K562 (cell line): ENCODE results near the gene RPL36AL. TPM values are rescaled to one million over a fixed set of nuclear protein-coding genes. Genes with fewer than 3 reads are reported as not detected.

Experiments used
- ATAC-seq: fragments of 200-7000 bp; cut with Tn5 transposase; 3 replicates; pipeline ENCODE4 v1.9.1; 2020; ENCODE audit warnings: moderate library complexity
- BruUV-seq: library from RNA; stranded (reverse); fragments of 400-500 nt; replicated peaks from 2 replicates; lab custom pipeline; 2021; lab: Mats Ljungman, UMichigan
- CTCF ChIA-PET: fragments of 300-600 bp; formaldehyde crosslinking; extraction: SDS; loops from one replicate; lab custom pipeline; 2021; ENCODE audit warnings: low intra/inter-chr PET ratio; lab: Yijun Ruan, JAX
- POLR2A ChIA-PET: fragments of 300-600, 350-650 bp; sonication (Branson Sonifier 250); formaldehyde crosslinking; extraction: SDS; loops from one replicate; lab custom pipeline; 2021; ENCODE audit warnings: antibody characterized with exemption, inconsistent platforms; lab: Yijun Ruan, JAX
- DNase-seq, 4 experiments: peaks; one replicate each; pipeline versions ENCODE4 v3.0.0 to v3.0.0-alpha.2; 2011 to 2018; ENCODE audit warnings: low spot score in 3 of 4, mixed read lengths in 3 of 4; ENCODE audit errors: extremely low read depth in 1 of 4
- FAIRE-seq: peaks from 2 replicates; lab custom pipeline; 2011; peaks lifted over from hg19 to GRCh38; lab: Jason Lieb, UNC
- H2AFZ ChIP-seq: 2 replicates; pipeline ENCODE4 v1.6.0; 2011; ENCODE audit warnings: low read depth, low read length, control low read depth, inconsistent platforms
- H3K27ac ChIP-seq: fragments of 200-600 bp; 3 replicates; pipeline ENCODE4 v1.8.0; 2011; ENCODE audit warnings: low read depth, mild to moderate bottlenecking, control low read depth, inconsistent platforms, low read length, moderate library complexity, mixed read lengths; ENCODE audit errors: extremely low read depth
- H3K27me3 ChIP-seq, 2 experiments: fragments of 300-600 bp in 1 of 2; 2 replicates in 1 of 2; 3 replicates in 1 of 2; pipeline versions ENCODE4 v1.6.0 to v1.8.0; 2011; ENCODE audit warnings: inconsistent platforms in 2 of 2, low read length in 2 of 2, mild to moderate bottlenecking in 1 of 2, mixed read lengths in 1 of 2, moderate library complexity in 1 of 2; ENCODE audit not compliant: control insufficient read depth in 2 of 2, insufficient read depth in 2 of 2
- H3K36me3 ChIP-seq: fragments of 300-600 bp; 3 replicates; pipeline ENCODE4 v1.8.0; 2011; ENCODE audit warnings: mild to moderate bottlenecking, low read length, inconsistent platforms; ENCODE audit not compliant: control insufficient read depth, insufficient read depth
- H3K4me1 ChIP-seq, 2 experiments: fragments of 200-600 bp in 1 of 2; replicated peaks in 1 of 2; 2 replicates in 1 of 2; 3 replicates in 1 of 2; pipeline versions ENCODE4 v1.5.1 to v1.8.0; 2011; ENCODE audit warnings: inconsistent platforms in 2 of 2, low read length in 2 of 2, mild to moderate bottlenecking in 1 of 2, mixed read lengths in 1 of 2, moderate library complexity in 1 of 2; ENCODE audit not compliant: control insufficient read depth in 2 of 2, insufficient read depth in 2 of 2
- H3K4me2 ChIP-seq: 2 replicates; pipeline ENCODE4 v1.6.1; 2011; ENCODE audit warnings: low read length, control low read depth, inconsistent platforms, mixed read lengths; ENCODE audit not compliant: insufficient read depth
- H3K4me3 ChIP-seq: fragments of 200-600 bp; sonication (generic), shearing (Covaris generic); 2 replicates; pipeline ENCODE4 v1.5.1; 2016; ENCODE audit warnings: control low read depth, inconsistent platforms
- H3K79me2 ChIP-seq: fragments of 200-600 bp; 3 replicates; pipeline ENCODE4 v1.8.0; 2011; ENCODE audit warnings: low read length, inconsistent platforms; ENCODE audit not compliant: control insufficient read depth, insufficient read depth
- H3K9ac ChIP-seq, 2 experiments: 2 replicates each; pipeline versions ENCODE4 v1.6.0 to v1.6.1; 2011; ENCODE audit warnings: low read depth in 2 of 2, low read length in 2 of 2, control low read depth in 1 of 2, inconsistent platforms in 1 of 2, mild to moderate bottlenecking in 1 of 2, mixed read lengths in 1 of 2; ENCODE audit not compliant: insufficient read depth in 1 of 2
- H3K9me1 ChIP-seq: one replicate; pipeline ENCODE4 v1.6.0; 2011; ENCODE audit warnings: inconsistent platforms, mild to moderate bottlenecking, low read length, moderate library complexity; ENCODE audit not compliant: control insufficient read depth, insufficient read depth
- H3K9me3 ChIP-seq: replicated peaks from 2 replicates; pipeline ENCODE4 v1.5.1; 2011; ENCODE audit warnings: low read depth, low read length, inconsistent platforms; ENCODE audit not compliant: control insufficient read depth, insufficient read depth
- H4K20me1 ChIP-seq: replicated peaks from 2 replicates; pipeline ENCODE4 v1.6.1; 2011; ENCODE audit warnings: low read length, inconsistent platforms, mixed read lengths; ENCODE audit not compliant: control insufficient read depth, insufficient read depth
- RFX5 ChIP-seq: IDR thresholded peaks from 2 replicates; pipeline ENCODE4 v1.6.1; 2011; ENCODE audit warnings: low read depth, mild to moderate bottlenecking, improper control_type of control experiment, low read length
- ZBTB11 ChIP-seq, 3 experiments: fragments of 200-800 bp in 1 of 3; fragments of 250-450 bp in 1 of 3; fragments of 450-650 bp in 1 of 3; sonication (Bioruptor Pico) in 1 of 3; sonication (Bioruptor generic) in 1 of 3; formaldehyde crosslinking in 1 of 3; IDR thresholded peaks; 2 replicates each; pipeline versions ENCODE4 v1.6.1 to v1.8.0; 2016 to 2022; ENCODE audit warnings: mild to moderate bottlenecking in 2 of 3, missing genetic modification characterization in 2 of 3, missing compliant biosample characterization in 1 of 3, moderate library complexity in 1 of 3
- ZKSCAN8 ChIP-seq: fragments of 200-800 bp; sonication (Bioruptor generic); IDR thresholded peaks from 2 replicates; pipeline ENCODE4 v1.6.1; 2016; ENCODE audit warnings: missing genetic modification characterization, missing compliant biosample characterization
- ZNF584 ChIP-seq: fragments of 200-800 bp; sonication (Bioruptor generic); IDR thresholded peaks from 2 replicates; pipeline ENCODE4 v1.6.1; 2016; ENCODE audit warnings: low read depth, mild to moderate bottlenecking, missing genetic modification characterization, missing compliant biosample characterization
- WGBS: fragments of 100-300 bp; shearing (Covaris generic); methylation state at CpG from one replicate; pipeline ENCODE4 v1.1.6; 2016; ENCODE audit warnings: low coverage, mixed read lengths; ENCODE audit not compliant: insufficient coverage; ENCODE audit errors: missing lambda C conversion rate; 5-methylcytosine and 5-hydroxymethylcytosine counted together
- in situ Hi-C: fragments of 300-500 bp; cut with MboI; formaldehyde crosslinking; loops from 4 replicates; pipeline ENCODE4 v1.15.0; 2018; ENCODE audit warnings: inconsistent platforms, mixed read lengths
- intact Hi-C: fragments of 100-400 bp; cut with micrococcal nuclease; formaldehyde crosslinking; loops from 2 replicates; pipeline ENCODE4 v1.14.2; 2022
- polyA plus RNA-seq, 8 experiments: library from polyadenylated mRNA; depleted of rRNA in 4 of 8; stranded (reverse) in 5 of 8; unstranded in 3 of 8; fragments of >200 nt; fragmentation: Nextera tagmentation in 2 of 8; fragmentation: Illumina TruSeq in 1 of 8; extraction: Ambion mirVana in 2 of 8; extraction: Trizol in 1 of 8; gene quantifications; 2 replicates each; pipeline versions ENCODE4 v1.2.1 to v1.2.3, GENCODE V29; 2011 to 2014; ENCODE audit warnings: inconsistent platforms in 1 of 8, missing spikeins in 1 of 8
- total RNA-seq, 7 experiments: library from RNA; depleted of rRNA in 6 of 7; stranded (reverse); fragments of >200 nt in 6 of 7; fragmentation: Illumina TruSeq in 2 of 7; extraction: Trizol in 2 of 7; gene quantifications; 2 replicates each; pipeline versions ENCODE4 v1.2.1 to v1.2.3, GENCODE V29; 2011 to 2021; ENCODE audit warnings: low replicate concordance in 1 of 7
- TF ChIP-seq, protein P1 (sequence below), 2 experiments: IDR thresholded peaks; 2 replicates each; pipeline ENCODE4 v1.6.1; 2011; ENCODE audit warnings: borderline replicate concordance in 1 of 2, control low read depth in 1 of 2, low read depth in 1 of 2, low read length in 1 of 2, mild to moderate bottlenecking in 1 of 2, mixed read lengths in 1 of 2, moderate library complexity in 1 of 2; ENCODE audit not compliant: insufficient read depth in 1 of 2, insufficient read length in 1 of 2, poor library complexity in 1 of 2, severe bottlenecking in 1 of 2; ENCODE audit errors: extremely low read depth in 1 of 2

The RPL36AL gene
- total and polyA plus RNA-seq, 9 of the 15 experiments (the other 6 are each of a cell fraction or from before 2014, with no cell fraction given), result 146 to 674 (median 360) TPM

GRCh38 chr14:49598485-49599300, 21.7 kb downstream of the RPL36AL start, which contains the start of gene LRR1 (continued):
- TF ChIP-seq, protein P1, sequence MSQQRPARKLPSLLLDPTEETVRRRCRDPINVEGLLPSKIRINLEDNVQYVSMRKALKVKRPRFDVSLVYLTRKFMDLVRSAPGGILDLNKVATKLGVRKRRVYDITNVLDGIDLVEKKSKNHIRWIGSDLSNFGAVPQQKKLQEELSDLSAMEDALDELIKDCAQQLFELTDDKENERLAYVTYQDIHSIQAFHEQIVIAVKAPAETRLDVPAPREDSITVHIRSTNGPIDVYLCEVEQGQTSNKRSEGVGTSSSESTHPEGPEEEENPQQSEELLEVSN (IDR thresholded peaks at IDR 0.05; ENCODE audit: borderline replicate concordance in 1 of 2, extremely low read depth in 1 of 2, insufficient read depth in 1 of 2, insufficient read length in 1 of 2, low read depth in 1 of 2, low read length in 1 of 2, poor library complexity in 1 of 2, severe bottlenecking in 1 of 2), result peak; percentile 80 to 82

- H4K20me1 ChIP-seq, result no peaks in the 10 kb centered on the region
- CTCF ChIA-PET, result interaction anchor here (2.4 kb wide), 1 partner anchor 11 kb away, joined by 6 read pairs; no protein-coding TSS in a partner anchor
- POLR2A ChIA-PET, result interaction anchor here (0.6 to 2.4 kb wide), 6 partner anchors 12 to 247 kb away, joined by 3 to 12 read pairs (median 4); partner anchors contain the start of genes RPL36AL and RPS29
- 0% methylated on average over 12 of the region's 15 CpGs for WGBS
- intact Hi-C loops (loop anchor here (1.0 to 2.0 kb wide), 2 partner anchors 22 to 35 kb away; partner anchors contain the start of genes MGAT2 and RPL36AL), in situ Hi-C loops (no loop called here)
- H3K4me2 ChIP-seq, result peak overlapping the region; percentile 88
- peak overlapping the region; percentile 86 for H2AFZ ChIP-seq
- ATAC-seq (peak; percentile 29), FAIRE-seq (no peak), DNase-seq (peak in 3 of 4 experiments; percentile 12 to 46 (median 30))
- peaks cover 13 to 25% of the 10 kb centered on the region in 2 experiments for H3K4me1 ChIP-seq
- no peaks in the 10 kb centered on the region for H3K27me3 ChIP-seq
- no peaks in the 10 kb centered on the region for H3K9me1 ChIP-seq
- peaks cover 45% of the 10 kb centered on the region for H3K79me2 ChIP-seq
- H3K36me3 ChIP-seq, result peaks cover 19% of the 10 kb centered on the region; the same call in 2 of the 3 replicates
- BruUV-seq, result no TSS peak
- H3K9me3 ChIP-seq, result no peaks in the 10 kb centered on the region
- peak overlapping the region; percentile 92 to 100 for H3K9ac ChIP-seq
- H3K4me3 ChIP-seq, result peak overlapping the region; percentile 53
- H3K27ac ChIP-seq, result peak overlapping the region; percentile 96
- TF ChIP-seq ZNF584 (CRISPR knock-in tag) (peak; percentile 67; the same call in 1 of the 2 replicates), ZBTB11 (CRISPR knock-in tag; IDR thresholded peaks at IDR 0.05) (0 out of 6 replicates have a peak, but pooled peaks of 1 of the 3 experiments have one; percentile 30), RFX5 (no peak), ZKSCAN8 (CRISPR knock-in tag) (no peak)
- TF ChIP-seq, protein P1 (IDR thresholded peaks at IDR 0.05; ENCODE audit: borderline replicate concordance in 1 of 2, extremely low read depth in 1 of 2, insufficient read depth in 1 of 2, insufficient read length in 1 of 2, low read depth in 1 of 2, low read length in 1 of 2, poor library complexity in 1 of 2, severe bottlenecking in 1 of 2), result peak in 1 of 2 experiments; percentile 9
Observed at GRCh38 chr14:49598189-49598484, 22.3 kb downstream of the RPL36AL start.
